SK-N-SH (cell line): ENCODE data around the gene DHRS4. TPM values are rescaled to one million over a fixed set of nuclear protein-coding genes. Genes with fewer than 3 reads are reported as not detected.

Source experiments
- CTCF ChIA-PET: fragments of 300-600, 350-600 bp; formaldehyde crosslinking; extraction: SDS; loops from one replicate; lab custom pipeline; 2021; lab: Yijun Ruan, JAX
- POLR2A ChIA-PET: fragments of 350-600 bp; sonication (Branson Sonifier 250); formaldehyde crosslinking; extraction: SDS; loops from one replicate; lab custom pipeline; 2020; ENCODE audit warnings: antibody characterized with exemption, inconsistent platforms; lab: Yijun Ruan, JAX
- DNase-seq: peaks from one replicate; pipeline ENCODE4 v3.0.0; 2012
- H2AFZ ChIP-seq: fragments of 200-600 bp; sonication (generic); 2 replicates; pipeline ENCODE4 v1.8.1; 2016; ENCODE audit warnings: antibody characterized with exemption, mild to moderate bottlenecking, low read depth
- H3F3A ChIP-seq: fragments of 200-600 bp; sonication (generic); replicated peaks from 2 replicates; pipeline ENCODE3; 2016; ENCODE audit warnings: antibody characterized with exemption, mild to moderate bottlenecking; ENCODE audit not compliant: insufficient read depth
- H3K27ac ChIP-seq, 2 experiments: fragments of 200-500 bp in 1 of 2; fragments of 200-600 bp in 1 of 2; sonication (Bioruptor generic) in 1 of 2; sonication (generic), shearing (Covaris generic) in 1 of 2; 2 replicates each; pipeline versions ENCODE4 v1.5.1 to v1.6.1; 2014 to 2016; ENCODE audit warnings: low read depth in 2 of 2, inconsistent platforms in 1 of 2, low read length in 1 of 2, mild to moderate bottlenecking in 1 of 2, mixed read lengths in 1 of 2
- H3K27me3 ChIP-seq: fragments of 200-600 bp; sonication (generic), shearing (Covaris generic); 2 replicates; pipeline ENCODE4 v1.6.1; 2016; ENCODE audit warnings: mixed run types; ENCODE audit not compliant: insufficient read depth
- H3K36me3 ChIP-seq, 2 experiments: fragments of 200-500 bp in 1 of 2; fragments of 200-600 bp in 1 of 2; sonication (Bioruptor generic) in 1 of 2; sonication (generic) in 1 of 2; replicated peaks in 1 of 2; 2 replicates each; pipeline versions ENCODE3 to v1.5.1; 2014 to 2016; ENCODE audit warnings: low read length in 1 of 2, mild to moderate bottlenecking in 1 of 2; ENCODE audit not compliant: insufficient read depth in 2 of 2, control insufficient read depth in 1 of 2
- H3K4me1 ChIP-seq, 2 experiments: fragments of 200-500 bp in 1 of 2; fragments of 200-600 bp in 1 of 2; sonication (Bioruptor generic) in 1 of 2; sonication (generic), shearing (Covaris generic) in 1 of 2; 2 replicates each; pipeline versions ENCODE4 v1.5.1 to v1.6.1; 2014 to 2016; ENCODE audit warnings: low read depth in 1 of 2, low read length in 1 of 2, mixed run types in 1 of 2; ENCODE audit not compliant: insufficient read depth in 2 of 2, control insufficient read depth in 1 of 2
- H3K4me2 ChIP-seq: fragments of 200-600 bp; sonication (generic), shearing (Covaris generic); 2 replicates; pipeline ENCODE4 v1.6.1; 2017; ENCODE audit warnings: mixed run types
- H3K4me3 ChIP-seq, 2 experiments: fragments of 200-500 bp in 1 of 2; fragments of 200-600 bp in 1 of 2; sonication (Bioruptor generic) in 1 of 2; sonication (generic), shearing (Covaris generic) in 1 of 2; 2 replicates each; pipeline versions ENCODE4 v1.5.1 to v1.8.1; 2014 to 2016; ENCODE audit warnings: low read depth in 2 of 2, inconsistent platforms in 1 of 2, low read length in 1 of 2, mild to moderate bottlenecking in 1 of 2, mixed read lengths in 1 of 2, moderate library complexity in 1 of 2
- H3K79me2 ChIP-seq: fragments of 200-600 bp; sonication (generic); 2 replicates; pipeline ENCODE4 v1.8.1; 2017; ENCODE audit warnings: mild to moderate bottlenecking; ENCODE audit not compliant: insufficient read depth
- H3K9ac ChIP-seq: fragments of 200-600 bp; sonication (generic); 2 replicates; pipeline ENCODE4 v1.6.1; 2017; ENCODE audit warnings: mixed run types
- H3K9me2 ChIP-seq: fragments of 200-600 bp; sonication (generic); 2 replicates; pipeline ENCODE4 v1.6.1; 2017; ENCODE audit warnings: mixed run types
- H3K9me3 ChIP-seq: fragments of 200-600 bp; sonication (generic); 2 replicates; pipeline ENCODE4 v1.6.1; 2017; ENCODE audit warnings: mixed run types, mild to moderate bottlenecking, moderate library complexity
- H4K20me1 ChIP-seq: fragments of 200-600 bp; sonication (generic); 2 replicates; pipeline ENCODE4 v1.6.1; 2017; ENCODE audit warnings: mild to moderate bottlenecking, mixed run types; ENCODE audit not compliant: insufficient read depth
- CTCF ChIP-seq: fragments of 200-600 bp; sonication (generic); IDR thresholded peaks from 2 replicates; pipeline ENCODE4 v1.6.1; 2017; ENCODE audit warnings: antibody characterized with exemption, mild to moderate bottlenecking, moderate library complexity
- GABPA ChIP-seq: IDR thresholded peaks from 2 replicates; pipeline ENCODE4 v1.4.0; 2012; ENCODE audit warnings: low read depth, mild to moderate bottlenecking
- JUND ChIP-seq: IDR thresholded peaks from 2 replicates; pipeline ENCODE4 v1.4.0; 2012
- MEF2A ChIP-seq: IDR thresholded peaks from 2 replicates; pipeline ENCODE4 v1.4.0; 2012; ENCODE audit warnings: low read depth, borderline replicate concordance
- MXI1 ChIP-seq: IDR thresholded peaks from 2 replicates; pipeline ENCODE4 v1.6.1; 2012; ENCODE audit warnings: mild to moderate bottlenecking, low read depth, low read length, improper control_type of control experiment
- PBX3 ChIP-seq: IDR thresholded peaks from 2 replicates; pipeline ENCODE4; 2012
- POLR2AphosphoS5 ChIP-seq: IDR thresholded peaks from 2 replicates; pipeline ENCODE4 v1.6.1; 2012; ENCODE audit warnings: low read depth, low read length
- TCF12 ChIP-seq: IDR thresholded peaks from 2 replicates; pipeline ENCODE4 v1.4.0; 2012
- TEAD4 ChIP-seq: IDR thresholded peaks from 2 replicates; pipeline ENCODE4 v1.4.0; 2012; ENCODE audit warnings: mild to moderate bottlenecking, borderline replicate concordance; ENCODE audit not compliant: insufficient read depth
- USF1 ChIP-seq: IDR thresholded peaks from 2 replicates; pipeline ENCODE4 v1.4.0; 2012; ENCODE audit warnings: low read depth, borderline replicate concordance
- YY1 ChIP-seq: IDR thresholded peaks from 2 replicates; pipeline ENCODE4 v1.4.0; 2012; ENCODE audit warnings: low read depth, mild to moderate bottlenecking
- WGBS: methylation state at CpG from one replicate; pipeline ENCODE4 v1.1.6; 2017; ENCODE audit warnings: low lambda C conversion rate; 5-methylcytosine and 5-hydroxymethylcytosine counted together
- polyA plus RNA-seq, 3 experiments: library from polyadenylated mRNA; depleted of rRNA; stranded (reverse); fragments of >200 nt; gene quantifications; 2 replicates each; pipeline ENCODE4 v1.2.3, GENCODE V29; 2012

Gene DHRS4
- polyA plus RNA-seq, 1 of the 3 experiments (the other 2 are of a cell fraction), result 50.5 TPM

GRCh38 chr14:23933108-23933741, 20.3 kb upstream of the DHRS4 start:
- Histone ChIP-seq H4K20me1 (no peaks in the 10 kb centered on the region), H2AFZ (no peak overlapping the region), H3K9ac (no peak overlapping the region), H3K27ac (no peak overlapping the region), H3K4me1 (no peaks in the 10 kb centered on the region; a peak in 1 of 4 replicates), H3K9me3 (no peaks in the 10 kb centered on the region), H3F3A (no peaks in the 10 kb centered on the region), H3K9me2 (no peaks in the 10 kb centered on the region), H3K4me2 (no peak overlapping the region), H3K79me2 (no peaks in the 10 kb centered on the region), H3K4me3 (no peak overlapping the region), H3K27me3 (no peaks in the 10 kb centered on the region), H3K36me3 (no peaks in the 10 kb centered on the region)
- WGBS, result 57% methylated on average over 4 of the region's 4 CpGs
- CTCF ChIA-PET, result interaction anchor here (1.0 to 4.5 kb wide), 6 partner anchors 9 to 344 kb away, joined by 3 to 45 read pairs (median 4); partner anchors contain the start of gene DHRS4
- TF ChIP-seq USF1, result no peak
- no peak for TF ChIP-seq MXI1
- no peak for TF ChIP-seq POLR2AphosphoS5
- no peak for TF ChIP-seq GABPA
- TF ChIP-seq PBX3, result no peak
- no peak for TF ChIP-seq TEAD4
- TF ChIP-seq JUND, result no peak
- TF ChIP-seq TCF12, result no peak
- TF ChIP-seq MEF2A, result no peak
- no peak for TF ChIP-seq YY1
- DNase-seq, result no peak
- POLR2A ChIA-PET, result no interaction called here

GRCh38 chr14:23933742-23934128, 19.8 kb upstream of the DHRS4 start:
- no peaks in the 10 kb centered on the region for H4K20me1 ChIP-seq
- H3K9ac ChIP-seq, result no peak overlapping the region
- no peak for TF ChIP-seq CTCF
- ChIA-PET POLR2A (no interaction called here), CTCF (interaction anchor here (1.0 to 4.5 kb wide), 6 partner anchors 8 to 345 kb away, joined by 3 to 45 read pairs (median 4); partner anchors contain the start of gene DHRS4)
- no peaks in the 10 kb centered on the region for H3K9me3 ChIP-seq
- no peak overlapping the region for H3K4me2 ChIP-seq
- no peak for DNase-seq
- no peaks in the 10 kb centered on the region for H3F3A ChIP-seq
- H3K27ac ChIP-seq, result no peak overlapping the region
- no peak overlapping the region for H3K4me3 ChIP-seq
- no peaks in the 10 kb centered on the region for H3K36me3 ChIP-seq
- no peaks in the 10 kb centered on the region for H3K27me3 ChIP-seq
- no peaks in the 10 kb centered on the region for H3K79me2 ChIP-seq
- no peaks in the 10 kb centered on the region for H3K9me2 ChIP-seq
- H3K4me1 ChIP-seq, result no peaks in the 10 kb centered on the region; a peak in 1 of 4 replicates
- 61% methylated on average over 2 of the region's 2 CpGs for WGBS
- H2AFZ ChIP-seq, result no peak overlapping the region
